Transverse colon (tissue), 4 donors: Measurements from ENCODE around the gene WSB2.

Experiments
- CTCF ChIP-seq, 5 experiments: fragments of 200-600 bp in 3 of 5; fragments of 450-650 bp in 2 of 5; sonication (generic) in 3 of 5; IDR thresholded peaks; 1 replicate in 2 of 5; 2 replicates in 3 of 5; pipeline ENCODE4 v1.5.1; 2016 to 2017; ENCODE audit warnings: antibody characterized with exemption in 5 of 5, inconsistent platforms in 3 of 5, mild to moderate bottlenecking in 2 of 5, moderate library complexity in 1 of 5
- EP300 ChIP-seq: sonication (generic); formaldehyde crosslinking; IDR thresholded peaks from one replicate; pipeline ENCODE4 v1.6.1; 2017; ENCODE audit warnings: antibody characterized with exemption, low read depth
- POLR2A ChIP-seq: fragments of 450-650 bp; IDR thresholded peaks from one replicate; pipeline ENCODE4 v1.6.1; 2016; ENCODE audit warnings: antibody characterized with exemption, mild to moderate bottlenecking, moderate library complexity
- POLR2AphosphoS5 ChIP-seq, 3 donors: sonication (generic); formaldehyde crosslinking; IDR thresholded peaks; one replicate each; pipeline ENCODE4 v1.6.1; 2016; ENCODE audit warnings: antibody characterized with exemption in 3 of 3

GRCh38 chr12:118109088-118109487 lies 48.1 kb upstream of the WSB2 start:
- no peak for TF ChIP-seq POLR2A
- TF ChIP-seq CTCF (IDR thresholded peaks at IDR 0.05), result no peak
- no peak for TF ChIP-seq POLR2AphosphoS5 (IDR thresholded peaks at IDR 0.05)
- no peak for TF ChIP-seq EP300
